ENCODE measurements around the gene EPN2. TPM values are rescaled to one million over a fixed set of nuclear protein-coding genes. Genes with fewer than 3 reads are reported as not detected.

Gene EPN2
- polyA plus RNA-seq, 1 donor from 2014 or later = 37.8 TPM

- no peaks in the 10 kb centered on the region for H3F3A ChIP-seq (ENCODE audit: insufficient read depth, low read length, poor library complexity, severe bottlenecking)
- no peaks in the 10 kb centered on the region for H3K36me3 ChIP-seq (ENCODE audit: insufficient read depth, low read length)
- H3K79me2 ChIP-seq (replicated peaks; ENCODE audit: insufficient read depth, low read length) = no peaks in the 10 kb centered on the region
- H3K9me3 ChIP-seq (ENCODE audit: low read length) = no peaks in the 10 kb centered on the region
- H3K27ac ChIP-seq (ENCODE audit: low read length) = no peak overlapping the region
- no peak overlapping the region for H3K4me3 ChIP-seq (ENCODE audit: low read length)
- no peak overlapping the region for H3K9ac ChIP-seq (ENCODE audit: low read length)
- H3K4me2 ChIP-seq (ENCODE audit: low read length) = no peak overlapping the region
- no peaks in the 10 kb centered on the region for H3K9me2 ChIP-seq (ENCODE audit: insufficient read depth, low read length)
- H4K20me1 ChIP-seq (ENCODE audit: insufficient read depth) = no peaks in the 10 kb centered on the region
- no peaks in the 10 kb centered on the region for H3K27me3 ChIP-seq (ENCODE audit: insufficient read depth, low read depth, low read length)
- no peak overlapping the region for H2AFZ ChIP-seq (ENCODE audit: low read depth, low read length)
- no peak for TF ChIP-seq EP300 (conservative IDR thresholded peaks at IDR 0.05; ENCODE audit: poor library complexity, severe bottlenecking)
- peak; percentile 4 for TF ChIP-seq POLR2AphosphoS5 (IDR thresholded peaks at IDR 0.05)
Measured at GRCh38 chr17:19345486-19346350, 108.6 kb downstream of the EPN2 start.

GRCh38 chr17:19346351-19347255, 109.4 kb downstream of the EPN2 start:
- no peaks in the 10 kb centered on the region for H3K27me3 ChIP-seq (ENCODE audit: insufficient read depth, low read depth, low read length)
- no peaks in the 10 kb centered on the region for H3F3A ChIP-seq (ENCODE audit: insufficient read depth, low read length, poor library complexity, severe bottlenecking)
- no peak overlapping the region for H3K27ac ChIP-seq (ENCODE audit: low read length)
- no peaks in the 10 kb centered on the region for H4K20me1 ChIP-seq (ENCODE audit: insufficient read depth)
- no peak overlapping the region for H3K4me3 ChIP-seq (ENCODE audit: low read length)
- no peak overlapping the region for H3K9ac ChIP-seq (ENCODE audit: low read length)
- no peaks in the 10 kb centered on the region for H3K79me2 ChIP-seq (replicated peaks; ENCODE audit: insufficient read depth, low read length)
- H3K4me2 ChIP-seq (ENCODE audit: low read length) = no peak overlapping the region
- no peaks in the 10 kb centered on the region for H3K9me2 ChIP-seq (ENCODE audit: insufficient read depth, low read length)
- H3K9me3 ChIP-seq (ENCODE audit: low read length) = no peaks in the 10 kb centered on the region
- no peaks in the 10 kb centered on the region for H3K36me3 ChIP-seq (ENCODE audit: insufficient read depth, low read length)
- no peak overlapping the region for H2AFZ ChIP-seq (ENCODE audit: low read depth, low read length)
- no peak for TF ChIP-seq EZH2 (IDR thresholded peaks at IDR 0.05; ENCODE audit: borderline replicate concordance, insufficient read depth, low read length, poor library complexity, severe bottlenecking)
- no peak for TF ChIP-seq EP300 (conservative IDR thresholded peaks at IDR 0.05; ENCODE audit: poor library complexity, severe bottlenecking)
- no peak for TF ChIP-seq REST (IDR thresholded peaks at IDR 0.05; ENCODE audit: borderline replicate concordance)
- no peak for TF ChIP-seq SMC3 (conservative IDR thresholded peaks at IDR 0.05; ENCODE audit: poor library complexity)
- TF ChIP-seq CTCF (IDR thresholded peaks at IDR 0.05; ENCODE audit: poor library complexity, severe bottlenecking) = no peak
- no peak for TF ChIP-seq RAD21 (conservative IDR thresholded peaks at IDR 0.05)
- no peak for TF ChIP-seq TAF1 (IDR thresholded peaks at IDR 0.05; ENCODE audit: low read depth)
- TF ChIP-seq MXI1 (conservative IDR thresholded peaks at IDR 0.05; ENCODE audit: poor library complexity, severe bottlenecking) = no peak
